HEK293 (cell line): ENCODE results near the gene PERM1.

ENCODE experiments used
- CTCF ChIA-PET: fragments of 350-600 bp; formaldehyde crosslinking; extraction: SDS; loops from one replicate; lab custom pipeline; 2021; ENCODE audit warnings: antibody characterized with exemption; lab: Yijun Ruan, JAX
- POLR2A ChIA-PET: fragments of 300-600 bp; formaldehyde crosslinking; extraction: SDS; loops from one replicate; lab custom pipeline; 2020; ENCODE audit warnings: antibody characterized with exemption, inconsistent platforms; lab: Yijun Ruan, JAX
- H3K27ac ChIP-seq: fragments of 200-500 bp; sonication (Bioruptor generic); 2 replicates; pipeline ENCODE4 v1.5.1; 2014; ENCODE audit warnings: low read depth, low read length, control low read depth, inconsistent platforms; ENCODE audit errors: extremely low read depth
- H3K36me3 ChIP-seq, 2 experiments: fragments of 200-500 bp in 1 of 2; sonication (Bioruptor generic) in 1 of 2; 1 replicate in 1 of 2; 2 replicates in 1 of 2; pipeline ENCODE4 v1.5.1; 2014 to 2017; ENCODE audit warnings: inconsistent platforms in 2 of 2, low read length in 2 of 2; ENCODE audit not compliant: control insufficient read depth in 2 of 2, insufficient read depth in 1 of 2
- H3K4me1 ChIP-seq: fragments of 200-500 bp; sonication (Bioruptor generic); 2 replicates; pipeline ENCODE4 v1.5.1; 2014; ENCODE audit warnings: mild to moderate bottlenecking, low read length, inconsistent platforms; ENCODE audit not compliant: control insufficient read depth, insufficient read depth
- H3K4me3 ChIP-seq: 2 replicates; pipeline ENCODE4 v1.5.1; 2011; ENCODE audit warnings: low read depth, mild to moderate bottlenecking, control low read depth, low read length, moderate library complexity
- H3K9me3 ChIP-seq: fragments of 200-500 bp; sonication (Bioruptor generic); 2 replicates; pipeline ENCODE4 v1.5.1; 2014; ENCODE audit warnings: low read depth, low read length, inconsistent platforms; ENCODE audit not compliant: control insufficient read depth, insufficient read depth
- GLIS1 ChIP-seq: fragments of 450-650 bp; formaldehyde crosslinking; IDR thresholded peaks from 2 replicates; pipeline ENCODE4 v1.5.1; 2016; ENCODE audit warnings: missing biosample characterization, missing genetic modification characterization
- GLIS2 ChIP-seq: fragments of 450-650 bp; formaldehyde crosslinking; IDR thresholded peaks from 2 replicates; pipeline ENCODE4 v1.5.1; 2016; ENCODE audit warnings: missing biosample characterization, missing genetic modification characterization
- HIC1 ChIP-seq: fragments of 450-650 bp; formaldehyde crosslinking; IDR thresholded peaks from 2 replicates; pipeline ENCODE4 v1.5.1; 2016; ENCODE audit warnings: missing biosample characterization, missing genetic modification characterization
- KLF1 ChIP-seq: fragments of 450-650 bp; formaldehyde crosslinking; IDR thresholded peaks from 2 replicates; pipeline ENCODE4 v1.5.1; 2016; ENCODE audit warnings: missing biosample characterization, missing genetic modification characterization
- KLF8 ChIP-seq: fragments of 450-650 bp; formaldehyde crosslinking; IDR thresholded peaks from 2 replicates; pipeline ENCODE4 v1.5.1; 2016; ENCODE audit warnings: missing biosample characterization, missing genetic modification characterization
- PATZ1 ChIP-seq: fragments of 450-650 bp; formaldehyde crosslinking; IDR thresholded peaks from 2 replicates; pipeline ENCODE4 v1.5.1; 2016; ENCODE audit warnings: missing biosample characterization, missing genetic modification characterization
- SP2 ChIP-seq: fragments of 450-650 bp; formaldehyde crosslinking; IDR thresholded peaks from 2 replicates; pipeline ENCODE4 v1.5.1; 2016; ENCODE audit warnings: missing biosample characterization, missing genetic modification characterization
- TCF7L2 ChIP-seq: IDR thresholded peaks from 2 replicates; pipeline ENCODE4 v1.6.1; 2011; ENCODE audit warnings: low read depth, mild to moderate bottlenecking, inconsistent platforms, low read length, moderate library complexity, borderline replicate concordance
- ZBTB20 ChIP-seq: fragments of 450-650 bp; formaldehyde crosslinking; IDR thresholded peaks from 2 replicates; pipeline ENCODE4 v1.5.1; 2016; ENCODE audit warnings: missing biosample characterization, missing genetic modification characterization
- ZBTB48 ChIP-seq: fragments of 450-650 bp; formaldehyde crosslinking; IDR thresholded peaks from 2 replicates; pipeline ENCODE4 v1.5.1; 2016; ENCODE audit warnings: missing biosample characterization, missing genetic modification characterization
- ZBTB8A ChIP-seq: fragments of 450-650 bp; formaldehyde crosslinking; IDR thresholded peaks from 2 replicates; pipeline ENCODE4 v1.5.1; 2016; ENCODE audit warnings: missing biosample characterization, missing genetic modification characterization
- ZIC2 ChIP-seq: fragments of 450-650 bp; formaldehyde crosslinking; IDR thresholded peaks from 2 replicates; pipeline ENCODE4 v1.5.1; 2016; ENCODE audit warnings: missing biosample characterization, missing genetic modification characterization
- ZNF121 ChIP-seq: fragments of 450-650 bp; formaldehyde crosslinking; IDR thresholded peaks from 2 replicates; pipeline ENCODE4 v1.5.1; 2016; ENCODE audit warnings: missing biosample characterization, missing genetic modification characterization
- ZNF146 ChIP-seq: fragments of 450-650 bp; formaldehyde crosslinking; IDR thresholded peaks from 2 replicates; pipeline ENCODE4 v1.5.1; 2016; ENCODE audit warnings: missing biosample characterization, missing genetic modification characterization
- ZNF311 ChIP-seq: fragments of 450-650 bp; formaldehyde crosslinking; IDR thresholded peaks from 2 replicates; pipeline ENCODE4 v1.5.1; 2017; ENCODE audit warnings: missing biosample characterization, missing genetic modification characterization, borderline replicate concordance
- ZNF366 ChIP-seq: fragments of 450-650 bp; formaldehyde crosslinking; conservative IDR thresholded peaks from 2 replicates; pipeline ENCODE4 v1.5.1; 2016; ENCODE audit warnings: missing biosample characterization, missing genetic modification characterization
- ZNF621 ChIP-seq: fragments of 450-650 bp; formaldehyde crosslinking; IDR thresholded peaks from 2 replicates; pipeline ENCODE4 v1.5.1; 2017; ENCODE audit warnings: missing biosample characterization, missing genetic modification characterization
- ZNF747 ChIP-seq: fragments of 450-650 bp; formaldehyde crosslinking; IDR thresholded peaks from 2 replicates; pipeline ENCODE4 v1.5.1; 2016; ENCODE audit warnings: missing biosample characterization, missing genetic modification characterization
- TF ChIP-seq, protein P1 (sequence below): fragments of 450-650 bp; IDR thresholded peaks from 2 replicates; pipeline ENCODE4 v1.5.1; 2018; ENCODE audit warnings: missing biosample characterization, mild to moderate bottlenecking, missing genetic modification characterization

The PERM1 gene

GRCh38 chr1:928825-929661 lies 52.9 kb downstream of the PERM1 start (continued):
- TF ChIP-seq HIC1: peak; percentile 35; the same call in 1 of the 2 replicates
- TF ChIP-seq ZNF366 (tag by site-specific recombination): no peak
- TF ChIP-seq ZNF621 (tag by site-specific recombination): no peak

GRCh38 chr1:927748-928147 lies 54.1 kb downstream of the PERM1 start:
- TF ChIP-seq KLF1 (peak; percentile 93), ZBTB20 (peak; percentile 29; the same call in 1 of the 2 replicates), ZBTB48 (peak; percentile 47), ZNF747 (no peak), ZNF121 (tag by site-specific recombination) (no peak), KLF8 (tag by site-specific recombination) (peak; percentile 41)
- TF ChIP-seq, all 188 proteins: peak for 4
- Histone ChIP-seq H3K27ac (no peak overlapping the region), H3K9me3 (no peaks in the 10 kb centered on the region), H3K4me3 (no peak overlapping the region), H3K4me1 (peaks cover 12% of the 10 kb centered on the region), H3K36me3 (peaks cover 0 to 67% of the 10 kb centered on the region in 2 experiments; a peak in 1 of 3 replicates)
- ChIA-PET CTCF (interaction anchor here (1.3 kb wide), 1 partner anchor 14 kb away, joined by 3 read pairs; no protein-coding TSS in a partner anchor), POLR2A (interaction anchor here (0.6 to 6.5 kb wide), 2 partner anchors 14 to 324 kb away, joined by 4 to 111 read pairs; no protein-coding TSS in a partner anchor)

DNA sequence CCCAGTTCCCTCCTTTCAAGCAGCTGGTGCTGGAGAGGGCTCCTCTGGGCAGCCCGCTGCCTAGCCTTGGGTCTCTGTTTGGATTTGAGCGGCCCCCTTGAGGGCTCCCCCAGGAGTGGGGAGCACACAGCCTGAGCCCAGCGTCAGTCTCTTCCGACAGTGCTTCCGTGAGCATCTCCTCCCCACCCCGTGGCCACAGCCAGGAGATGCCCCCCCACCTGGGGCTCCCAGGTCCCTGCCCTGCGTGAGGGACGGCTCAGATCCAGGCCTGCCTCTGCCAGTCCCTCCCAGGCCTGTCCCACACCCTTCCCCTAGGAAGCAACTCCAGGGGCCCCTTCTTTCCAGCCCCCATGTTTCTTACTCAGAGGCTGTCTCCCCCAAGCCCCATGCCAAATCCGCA lies 54.7 kb downstream of the PERM1 start:
- TF ChIP-seq PATZ1 (tag by site-specific recombination): peak; percentile 47; the same call in 1 of the 2 replicates
- TF ChIP-seq GLIS1: peak; percentile 60
- TF ChIP-seq, protein P1, sequence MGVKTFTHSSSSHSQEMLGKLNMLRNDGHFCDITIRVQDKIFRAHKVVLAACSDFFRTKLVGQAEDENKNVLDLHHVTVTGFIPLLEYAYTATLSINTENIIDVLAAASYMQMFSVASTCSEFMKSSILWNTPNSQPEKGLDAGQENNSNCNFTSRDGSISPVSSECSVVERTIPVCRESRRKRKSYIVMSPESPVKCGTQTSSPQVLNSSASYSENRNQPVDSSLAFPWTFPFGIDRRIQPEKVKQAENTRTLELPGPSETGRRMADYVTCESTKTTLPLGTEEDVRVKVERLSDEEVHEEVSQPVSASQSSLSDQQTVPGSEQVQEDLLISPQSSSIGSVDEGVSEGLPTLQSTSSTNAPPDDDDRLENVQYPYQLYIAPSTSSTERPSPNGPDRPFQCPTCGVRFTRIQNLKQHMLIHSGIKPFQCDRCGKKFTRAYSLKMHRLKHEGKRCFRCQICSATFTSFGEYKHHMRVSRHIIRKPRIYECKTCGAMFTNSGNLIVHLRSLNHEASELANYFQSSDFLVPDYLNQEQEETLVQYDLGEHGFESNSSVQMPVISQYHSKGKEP (tag by site-specific recombination): no peak
- peak; percentile 40; the same call in 1 of the 2 replicates for TF ChIP-seq ZBTB20
- TF ChIP-seq ZIC2 (tag by site-specific recombination): peak; percentile 62; the same call in 1 of the 2 replicates
- no peak for TF ChIP-seq TCF7L2
- peak; percentile 33 for TF ChIP-seq SP2 (tag by site-specific recombination)
- no peak for TF ChIP-seq ZNF311 (tag by site-specific recombination)
- no peak for TF ChIP-seq ZNF146 (tag by site-specific recombination)
- TF ChIP-seq ZBTB8A: 0 out of 2 replicates have a peak, but pooled peaks have one; percentile 6
- peak; percentile 27; the same call in 1 of the 2 replicates for TF ChIP-seq GLIS2
- TF ChIP-seq, all 188 proteins: peak for 7
- no peaks in the 10 kb centered on the region for H3K9me3 ChIP-seq
- POLR2A ChIA-PET: interaction anchor here (1.4 to 1.8 kb wide), 2 partner anchors 12 to 14 kb away, joined by 3 to 7 read pairs; no protein-coding TSS in a partner anchor
- peaks cover 0 to 68% of the 10 kb centered on the region in 2 experiments; a peak in 1 of 3 replicates for H3K36me3 ChIP-seq
- H3K4me1 ChIP-seq: peaks cover 10% of the 10 kb centered on the region
- no peak overlapping the region; the same call in 1 of the 2 replicates for H3K27ac ChIP-seq
- CTCF ChIA-PET: interaction anchor here (1.3 to 1.7 kb wide), 4 partner anchors 10 to 22 kb away, joined by 3 to 8 read pairs (median 6); no protein-coding TSS in a partner anchor
- no peak overlapping the region for H3K4me3 ChIP-seq
